K562 (cell line): ENCODE results near the gene TRA2B. TPM values are rescaled to one million over a fixed set of nuclear protein-coding genes. Genes with fewer than 3 reads are reported as not detected.

ENCODE experiments used
- ATAC-seq: fragments of 200-7000 bp; cut with Tn5 transposase; 3 replicates; pipeline ENCODE4 v1.9.1; 2020; ENCODE audit warnings: moderate library complexity
- BruUV-seq: library from RNA; stranded (reverse); fragments of 400-500 nt; replicated peaks from 2 replicates; lab custom pipeline; 2021; lab: Mats Ljungman, UMichigan
- CTCF ChIA-PET: fragments of 300-600 bp; formaldehyde crosslinking; extraction: SDS; loops from one replicate; lab custom pipeline; 2021; ENCODE audit warnings: low intra/inter-chr PET ratio; lab: Yijun Ruan, JAX
- POLR2A ChIA-PET: fragments of 300-600, 350-650 bp; sonication (Branson Sonifier 250); formaldehyde crosslinking; extraction: SDS; loops from one replicate; lab custom pipeline; 2021; ENCODE audit warnings: antibody characterized with exemption, inconsistent platforms; lab: Yijun Ruan, JAX
- DNase-seq, 4 experiments: peaks; one replicate each; pipeline versions ENCODE4 v3.0.0 to v3.0.0-alpha.2; 2011 to 2018; ENCODE audit warnings: low spot score in 3 of 4, mixed read lengths in 3 of 4; ENCODE audit errors: extremely low read depth in 1 of 4
- FAIRE-seq: peaks from 2 replicates; lab custom pipeline; 2011; peaks lifted over from hg19 to GRCh38; lab: Jason Lieb, UNC
- H2AFZ ChIP-seq: 2 replicates; pipeline ENCODE4 v1.6.0; 2011; ENCODE audit warnings: low read depth, low read length, control low read depth, inconsistent platforms
- H3K27ac ChIP-seq: fragments of 200-600 bp; 3 replicates; pipeline ENCODE4 v1.8.0; 2011; ENCODE audit warnings: low read depth, mild to moderate bottlenecking, control low read depth, inconsistent platforms, low read length, moderate library complexity, mixed read lengths; ENCODE audit errors: extremely low read depth
- H3K27me3 ChIP-seq, 2 experiments: fragments of 300-600 bp in 1 of 2; 2 replicates in 1 of 2; 3 replicates in 1 of 2; pipeline versions ENCODE4 v1.6.0 to v1.8.0; 2011; ENCODE audit warnings: inconsistent platforms in 2 of 2, low read length in 2 of 2, mild to moderate bottlenecking in 1 of 2, mixed read lengths in 1 of 2, moderate library complexity in 1 of 2; ENCODE audit not compliant: control insufficient read depth in 2 of 2, insufficient read depth in 2 of 2
- H3K36me3 ChIP-seq: fragments of 300-600 bp; 3 replicates; pipeline ENCODE4 v1.8.0; 2011; ENCODE audit warnings: mild to moderate bottlenecking, low read length, inconsistent platforms; ENCODE audit not compliant: control insufficient read depth, insufficient read depth
- H3K4me1 ChIP-seq, 2 experiments: fragments of 200-600 bp in 1 of 2; replicated peaks in 1 of 2; 2 replicates in 1 of 2; 3 replicates in 1 of 2; pipeline versions ENCODE4 v1.5.1 to v1.8.0; 2011; ENCODE audit warnings: inconsistent platforms in 2 of 2, low read length in 2 of 2, mild to moderate bottlenecking in 1 of 2, mixed read lengths in 1 of 2, moderate library complexity in 1 of 2; ENCODE audit not compliant: control insufficient read depth in 2 of 2, insufficient read depth in 2 of 2
- H3K4me2 ChIP-seq: 2 replicates; pipeline ENCODE4 v1.6.1; 2011; ENCODE audit warnings: low read length, control low read depth, inconsistent platforms, mixed read lengths; ENCODE audit not compliant: insufficient read depth
- H3K4me3 ChIP-seq: fragments of 200-600 bp; sonication (generic), shearing (Covaris generic); 2 replicates; pipeline ENCODE4 v1.5.1; 2016; ENCODE audit warnings: control low read depth, inconsistent platforms
- H3K79me2 ChIP-seq: fragments of 200-600 bp; 3 replicates; pipeline ENCODE4 v1.8.0; 2011; ENCODE audit warnings: low read length, inconsistent platforms; ENCODE audit not compliant: control insufficient read depth, insufficient read depth
- H3K9ac ChIP-seq, 2 experiments: 2 replicates each; pipeline versions ENCODE4 v1.6.0 to v1.6.1; 2011; ENCODE audit warnings: low read depth in 2 of 2, low read length in 2 of 2, control low read depth in 1 of 2, inconsistent platforms in 1 of 2, mild to moderate bottlenecking in 1 of 2, mixed read lengths in 1 of 2; ENCODE audit not compliant: insufficient read depth in 1 of 2
- H3K9me1 ChIP-seq: one replicate; pipeline ENCODE4 v1.6.0; 2011; ENCODE audit warnings: inconsistent platforms, mild to moderate bottlenecking, low read length, moderate library complexity; ENCODE audit not compliant: control insufficient read depth, insufficient read depth
- H3K9me3 ChIP-seq: replicated peaks from 2 replicates; pipeline ENCODE4 v1.5.1; 2011; ENCODE audit warnings: low read depth, low read length, inconsistent platforms; ENCODE audit not compliant: control insufficient read depth, insufficient read depth
- H4K20me1 ChIP-seq: replicated peaks from 2 replicates; pipeline ENCODE4 v1.6.1; 2011; ENCODE audit warnings: low read length, inconsistent platforms, mixed read lengths; ENCODE audit not compliant: control insufficient read depth, insufficient read depth
- CBFA2T3 ChIP-seq: fragments of 450-650 bp; IDR thresholded peaks from 2 replicates; pipeline ENCODE4 v1.6.1; 2017
- CREB5 ChIP-seq: fragments of 250-450 bp; sonication (Bioruptor Pico); IDR thresholded peaks from 2 replicates; pipeline ENCODE4 v1.5.0; 2020; ENCODE audit warnings: mild to moderate bottlenecking
- FOXK1 ChIP-seq: sonication (generic); formaldehyde crosslinking; IDR thresholded peaks from 2 replicates; pipeline ENCODE4 v1.8.0; 2022; ENCODE audit warnings: missing genetic modification reagents, mild to moderate bottlenecking, borderline replicate concordance
- MEIS2 ChIP-seq: fragments of 450-650 bp; IDR thresholded peaks from 2 replicates; pipeline ENCODE4 v1.6.1; 2014; ENCODE audit warnings: mild to moderate bottlenecking; ENCODE audit not compliant: partially characterized antibody
- NELFE ChIP-seq: IDR thresholded peaks from 2 replicates; pipeline ENCODE4 v1.6.1; 2011; ENCODE audit warnings: mild to moderate bottlenecking; ENCODE audit not compliant: insufficient read depth, insufficient read length
- POLR2A ChIP-seq: fragments of 450-650 bp; conservative IDR thresholded peaks from 2 replicates; pipeline ENCODE4 v1.6.1; 2016
- POLR2AphosphoS5 ChIP-seq: IDR thresholded peaks from 2 replicates; pipeline ENCODE4 v1.6.1; 2011; ENCODE audit warnings: mild to moderate bottlenecking, low read depth, low read length, moderate library complexity; ENCODE audit not compliant: control insufficient read depth, insufficient read depth
- RBFOX2 ChIP-seq: fragments of 200-400 bp; formaldehyde crosslinking; IDR thresholded peaks from 2 replicates; pipeline ENCODE4 v1.6.1; 2017; ENCODE audit warnings: low read depth, mild to moderate bottlenecking, low read length, moderate library complexity
- RNF2 ChIP-seq: sonication (generic); IDR thresholded peaks from 2 replicates; pipeline ENCODE4 v1.6.1; 2016
- SMAD3 ChIP-seq: fragments of 450-650 bp; formaldehyde crosslinking; conservative IDR thresholded peaks from 2 replicates; pipeline ENCODE4 v1.4.0; 2020; ENCODE audit warnings: mild to moderate bottlenecking
- ZMIZ1 ChIP-seq, 2 experiments: fragments of 150-350 bp in 1 of 2; IDR thresholded peaks; 2 replicates each; pipeline ENCODE4 v1.6.1; 2012 to 2016; ENCODE audit warnings: low read depth in 2 of 2, low read length in 2 of 2, mild to moderate bottlenecking in 1 of 2, moderate library complexity in 1 of 2
- ZNF263 ChIP-seq: sonication (generic); formaldehyde crosslinking; IDR thresholded peaks from 2 replicates; pipeline ENCODE4 v1.8.0; 2022; ENCODE audit warnings: mild to moderate bottlenecking, missing genetic modification reagents, borderline replicate concordance
- WGBS: fragments of 100-300 bp; shearing (Covaris generic); methylation state at CpG from one replicate; pipeline ENCODE4 v1.1.6; 2016; ENCODE audit warnings: low coverage, mixed read lengths; ENCODE audit not compliant: insufficient coverage; ENCODE audit errors: missing lambda C conversion rate; 5-methylcytosine and 5-hydroxymethylcytosine counted together
- in situ Hi-C: fragments of 300-500 bp; cut with MboI; formaldehyde crosslinking; loops from 4 replicates; pipeline ENCODE4 v1.15.0; 2018; ENCODE audit warnings: inconsistent platforms, mixed read lengths
- intact Hi-C: fragments of 100-400 bp; cut with micrococcal nuclease; formaldehyde crosslinking; loops from 2 replicates; pipeline ENCODE4 v1.14.2; 2022
- polyA plus RNA-seq, 8 experiments: library from polyadenylated mRNA; depleted of rRNA in 4 of 8; stranded (reverse) in 5 of 8; unstranded in 3 of 8; fragments of >200 nt; fragmentation: Nextera tagmentation in 2 of 8; fragmentation: Illumina TruSeq in 1 of 8; extraction: Ambion mirVana in 2 of 8; extraction: Trizol in 1 of 8; gene quantifications; 2 replicates each; pipeline versions ENCODE4 v1.2.1 to v1.2.3, GENCODE V29; 2011 to 2014; ENCODE audit warnings: inconsistent platforms in 1 of 8, missing spikeins in 1 of 8
- total RNA-seq, 7 experiments: library from RNA; depleted of rRNA in 6 of 7; stranded (reverse); fragments of >200 nt in 6 of 7; fragmentation: Illumina TruSeq in 2 of 7; extraction: Trizol in 2 of 7; gene quantifications; 2 replicates each; pipeline versions ENCODE4 v1.2.1 to v1.2.3, GENCODE V29; 2011 to 2021; ENCODE audit warnings: low replicate concordance in 1 of 7
- TF ChIP-seq, protein P1 (sequence below): fragments of 250-450 bp; sonication (Bioruptor Pico); IDR thresholded peaks from 2 replicates; pipeline ENCODE4 v1.8.0; 2022; ENCODE audit warnings: inconsistent platforms, mild to moderate bottlenecking, moderate library complexity, borderline replicate concordance

TRA2B gene
- total and polyA plus RNA-seq, 9 of the 15 experiments (the other 6 are each of a cell fraction or from before 2014, with no cell fraction given) = 105 to 411 (median 278) TPM

DNA sequence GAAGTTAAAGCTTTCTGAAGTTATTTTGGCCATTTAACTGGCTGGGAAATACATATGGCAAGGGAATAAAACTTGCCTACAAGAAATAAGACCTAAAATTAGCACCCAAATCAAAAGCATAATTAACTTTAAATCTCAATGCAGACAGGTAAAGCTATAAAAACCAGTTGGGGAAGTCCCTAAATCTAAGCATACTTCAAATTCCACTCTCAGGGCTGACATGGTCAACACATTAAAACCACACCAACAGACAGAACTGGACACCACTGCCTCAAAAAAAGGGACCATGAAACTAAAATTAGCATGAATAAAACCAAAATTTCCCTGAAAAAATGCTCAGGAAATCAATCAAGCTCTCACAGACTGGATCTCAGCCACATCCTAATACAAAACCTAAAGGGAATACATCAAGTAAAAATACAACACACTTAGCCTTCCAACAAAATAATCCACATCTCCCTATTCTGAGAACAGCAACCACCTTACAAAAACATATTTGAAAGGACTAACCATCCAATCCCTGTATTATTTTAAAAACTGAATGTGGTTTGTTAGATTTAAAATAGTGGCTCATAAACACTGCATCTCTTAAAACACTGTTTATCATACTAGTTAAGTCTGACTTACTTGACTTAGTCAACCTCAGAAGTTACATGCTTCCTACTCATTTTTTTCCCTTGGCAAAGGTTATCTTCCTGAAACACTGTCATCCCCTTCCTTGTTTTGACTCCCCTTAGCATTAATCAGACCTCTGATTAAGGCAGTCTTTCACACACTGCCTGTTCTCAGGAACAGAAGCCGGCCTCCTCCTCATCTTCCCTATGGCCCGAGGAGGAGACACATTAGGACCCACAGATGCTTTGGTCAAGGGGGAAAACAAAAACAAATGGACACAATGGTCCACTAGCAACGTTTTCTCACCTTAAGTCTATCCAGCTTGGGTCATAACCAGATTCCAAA, 8.3 kb downstream of the TRA2B start (continued):
- no peak for TF ChIP-seq CREB5
- TF ChIP-seq POLR2A = 0 out of 2 replicates have a peak, but pooled peaks have one; percentile 24
- TF ChIP-seq RBFOX2 = peak; percentile 54; the same call in 1 of the 2 replicates
- peak; percentile 64 for TF ChIP-seq CBFA2T3
- peak; percentile 38 for TF ChIP-seq MEIS2
- no peak for TF ChIP-seq NELFE

DNA sequence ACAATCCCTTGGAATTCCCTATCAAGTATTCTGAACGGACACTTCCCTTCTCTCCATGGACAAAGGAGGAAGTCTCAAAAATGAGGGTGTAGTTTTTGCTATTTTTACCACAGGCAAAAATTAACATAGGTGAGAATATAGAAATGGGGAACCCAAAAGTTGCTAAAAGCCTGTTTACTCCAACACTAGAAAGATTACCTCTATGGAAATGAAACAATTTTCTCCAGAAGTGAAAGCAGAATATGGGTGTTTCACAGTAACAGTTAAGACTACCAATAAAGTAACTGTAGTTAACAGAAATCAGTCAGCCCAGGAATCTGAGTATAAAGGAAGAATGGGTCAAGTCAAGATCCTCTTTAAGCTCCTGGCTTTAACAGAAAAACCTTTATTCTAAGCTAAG, 9.3 kb downstream of the TRA2B start:
- H2AFZ ChIP-seq = no peak overlapping the region
- 44% methylated on average over 1 of the region's 1 CpG for WGBS
- H3K27me3 ChIP-seq = no peaks in the 10 kb centered on the region
- in situ Hi-C loops = no loop called here
- H3K27ac ChIP-seq = no peak overlapping the region
- BruUV-seq = no TSS peak
- POLR2A ChIA-PET = interaction anchor here (0.7 to 6.0 kb wide), 6 partner anchors 8 to 268 kb away, joined by 3 to 61 read pairs (median 6); partner anchors contain the start of gene TRA2B
- TF ChIP-seq FOXK1 (CRISPR knock-in tag) = no peak
- 0 out of 2 replicates have a peak, but pooled peaks have one; percentile 4 for TF ChIP-seq POLR2AphosphoS5
- TF ChIP-seq RNF2 = no peak
- no peak for TF ChIP-seq ZNF263 (CRISPR knock-in tag)
- TF ChIP-seq, protein P1, sequence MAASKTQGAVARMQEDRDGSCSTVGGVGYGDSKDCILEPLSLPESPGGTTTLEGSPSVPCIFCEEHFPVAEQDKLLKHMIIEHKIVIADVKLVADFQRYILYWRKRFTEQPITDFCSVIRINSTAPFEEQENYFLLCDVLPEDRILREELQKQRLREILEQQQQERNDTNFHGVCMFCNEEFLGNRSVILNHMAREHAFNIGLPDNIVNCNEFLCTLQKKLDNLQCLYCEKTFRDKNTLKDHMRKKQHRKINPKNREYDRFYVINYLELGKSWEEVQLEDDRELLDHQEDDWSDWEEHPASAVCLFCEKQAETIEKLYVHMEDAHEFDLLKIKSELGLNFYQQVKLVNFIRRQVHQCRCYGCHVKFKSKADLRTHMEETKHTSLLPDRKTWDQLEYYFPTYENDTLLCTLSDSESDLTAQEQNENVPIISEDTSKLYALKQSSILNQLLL = no peak
- TF ChIP-seq SMAD3 (CRISPR knock-in tag) = no peak
- no peak for TF ChIP-seq ZMIZ1 (IDR thresholded peaks at IDR 0.05; ENCODE audit: low read depth in 2 of 2, low read length in 2 of 2)
- TF ChIP-seq, all 486 proteins: peak for 1
- intact Hi-C loops = no loop called here
- Histone ChIP-seq H3K79me2 (peaks cover 100% of the 10 kb centered on the region), H3K9me1 (peaks cover 3% of the 10 kb centered on the region), H3K36me3 (peaks cover 98% of the 10 kb centered on the region), H3K9me3 (no peaks in the 10 kb centered on the region), H3K4me2 (no peak overlapping the region), H3K4me3 (no peak overlapping the region), H3K4me1 (peaks cover 3 to 48% of the 10 kb centered on the region in 2 experiments; a peak in 4 of 5 replicates), H3K9ac (no peak overlapping the region), H4K20me1 (peaks cover 88% of the 10 kb centered on the region)
- FAIRE-seq (no peak), ATAC-seq (no peak), DNase-seq (no peak)
- CTCF ChIA-PET = no interaction called here
